Fibroblast of skin of abdomen (primary cell): ENCODE data around the gene PIEZO1.

Experiments
- DNase-seq: peaks from one replicate; pipeline ENCODE4 v3.0.0-alpha.2; 2013

The PIEZO1 gene

GRCh38 chr16:88817785-88818574 lies 33.0 kb upstream of the PIEZO1 start:
- peak; percentile 22 for DNase-seq

GRCh38 chr16:88816736-88817535 lies 31.9 kb upstream of the PIEZO1 start:
- DNase-seq = no peak

GRCh38 chr16:88815901-88816589 lies 31.0 kb upstream of the PIEZO1 start:
- DNase-seq = no peak

GRCh38 chr16:88815227-88815626 lies 30.2 kb upstream of the PIEZO1 start:
- DNase-seq = no peak

- no peak for DNase-seq
These were observed 29.1 kb upstream of the PIEZO1 start for GRCh38 chr16:88814144-88814502.

GRCh38 chr16:88813269-88814143 lies 28.5 kb upstream of the PIEZO1 start:
- DNase-seq = no peak

GRCh38 chr16:88812513-88813268 lies 27.7 kb upstream of the PIEZO1 start:
- peak; percentile 37 for DNase-seq

- DNase-seq = peak; percentile 93
These were observed 26.9 kb upstream of the PIEZO1 start, which contains the start of gene APRT for GRCh38 chr16:88811769-88812512. Gene APRT (minus strand): TSS chr16:88811928. CDS start chr16:88811899, 29 bp downstream.

GRCh38 chr16:88810912-88811768 lies 26.1 kb upstream of the PIEZO1 start:
- peak; percentile 83 for DNase-seq

- DNase-seq = no peak
These were observed 25.3 kb upstream of the PIEZO1 start for GRCh38 chr16:88810166-88810911.

GRCh38 chr16:88809676-88810165 lies 24.7 kb upstream of the PIEZO1 start:
- no peak for DNase-seq

GRCh38 chr16:88809068-88809675 lies 24.2 kb upstream of the PIEZO1 start:
- DNase-seq = no peak

GRCh38 chr16:88807626-88808453 lies 22.8 kb upstream of the PIEZO1 start:
- DNase-seq = no peak

- DNase-seq = no peak
These were observed 22.2 kb upstream of the PIEZO1 start for GRCh38 chr16:88807142-88807625.

GRCh38 chr16:88806491-88807111 lies 21.6 kb upstream of the PIEZO1 start:
- DNase-seq = no peak

- DNase-seq = no peak
These were observed 20.9 kb upstream of the PIEZO1 start for GRCh38 chr16:88805887-88806393.
